ENCODE data around the gene APC.

The APC gene

DNA sequence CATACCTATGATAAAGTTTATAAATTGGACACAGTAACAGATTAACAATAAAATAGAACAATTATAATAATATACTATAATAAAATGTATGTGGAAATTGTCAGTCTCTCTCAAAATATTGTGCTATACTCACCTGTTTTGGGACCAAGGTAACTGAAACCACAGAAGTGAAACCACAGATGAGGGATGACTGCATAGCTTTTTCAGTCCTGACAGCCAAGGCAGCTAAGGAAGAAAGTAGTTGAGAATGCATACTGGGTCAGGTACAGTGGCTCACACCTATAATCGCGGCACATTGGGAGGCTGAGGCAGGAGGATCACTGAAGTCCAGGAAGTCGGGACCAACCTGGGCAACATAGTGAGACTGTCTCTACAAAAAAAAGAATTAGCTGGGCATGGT, 132.3 kb downstream of the APC start:
- Histone ChIP-seq H4K20me1 (ENCODE audit: insufficient read depth, low read length) (no peaks in the 10 kb centered on the region), H3K27ac (ENCODE audit: low read length) (peak overlapping the region; percentile 69; the same call in 1 of the 2 replicates), H3K4me3 (ENCODE audit: low read length) (no peak overlapping the region), H3K4me1 (ENCODE audit: low read length) (peaks cover 39% of the 10 kb centered on the region), H3K36me3 (replicated peaks; ENCODE audit: insufficient read depth, low read length) (peaks cover 15% of the 10 kb centered on the region), H3K79me2 (ENCODE audit: low read length) (peaks cover 58% of the 10 kb centered on the region), H3K9me2 (replicated peaks; ENCODE audit: insufficient read depth, low read length) (no peaks in the 10 kb centered on the region), H3F3A (ENCODE audit: insufficient read depth, low read length) (peaks cover 31% of the 10 kb centered on the region), H3K9ac (ENCODE audit: low read length) (no peak overlapping the region), H3K4me2 (ENCODE audit: low read depth, low read length) (peak overlapping the region; percentile 16; the same call in 1 of the 2 replicates), H3K9me3 (replicated peaks; ENCODE audit: insufficient read depth, low read length) (no peaks in the 10 kb centered on the region), H2AFZ (ENCODE audit: low read length) (no peak overlapping the region), H3K27me3 (replicated peaks; ENCODE audit: insufficient read depth, low read length) (no peaks in the 10 kb centered on the region)
- TF ChIP-seq EZH2phosphoT487 (IDR thresholded peaks at IDR 0.05; ENCODE audit: low read length) = no peak
- TF ChIP-seq, protein P1, sequence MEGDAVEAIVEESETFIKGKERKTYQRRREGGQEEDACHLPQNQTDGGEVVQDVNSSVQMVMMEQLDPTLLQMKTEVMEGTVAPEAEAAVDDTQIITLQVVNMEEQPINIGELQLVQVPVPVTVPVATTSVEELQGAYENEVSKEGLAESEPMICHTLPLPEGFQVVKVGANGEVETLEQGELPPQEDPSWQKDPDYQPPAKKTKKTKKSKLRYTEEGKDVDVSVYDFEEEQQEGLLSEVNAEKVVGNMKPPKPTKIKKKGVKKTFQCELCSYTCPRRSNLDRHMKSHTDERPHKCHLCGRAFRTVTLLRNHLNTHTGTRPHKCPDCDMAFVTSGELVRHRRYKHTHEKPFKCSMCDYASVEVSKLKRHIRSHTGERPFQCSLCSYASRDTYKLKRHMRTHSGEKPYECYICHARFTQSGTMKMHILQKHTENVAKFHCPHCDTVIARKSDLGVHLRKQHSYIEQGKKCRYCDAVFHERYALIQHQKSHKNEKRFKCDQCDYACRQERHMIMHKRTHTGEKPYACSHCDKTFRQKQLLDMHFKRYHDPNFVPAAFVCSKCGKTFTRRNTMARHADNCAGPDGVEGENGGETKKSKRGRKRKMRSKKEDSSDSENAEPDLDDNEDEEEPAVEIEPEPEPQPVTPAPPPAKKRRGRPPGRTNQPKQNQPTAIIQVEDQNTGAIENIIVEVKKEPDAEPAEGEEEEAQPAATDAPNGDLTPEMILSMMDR (IDR thresholded peaks at IDR 0.05; ENCODE audit: low read length) = no peak
- no peak for TF ChIP-seq EZH2 (optimal IDR thresholded peaks at IDR 0.05; ENCODE audit: low read depth, low read length)
- peak; percentile 85 for DNase-seq

DNA sequence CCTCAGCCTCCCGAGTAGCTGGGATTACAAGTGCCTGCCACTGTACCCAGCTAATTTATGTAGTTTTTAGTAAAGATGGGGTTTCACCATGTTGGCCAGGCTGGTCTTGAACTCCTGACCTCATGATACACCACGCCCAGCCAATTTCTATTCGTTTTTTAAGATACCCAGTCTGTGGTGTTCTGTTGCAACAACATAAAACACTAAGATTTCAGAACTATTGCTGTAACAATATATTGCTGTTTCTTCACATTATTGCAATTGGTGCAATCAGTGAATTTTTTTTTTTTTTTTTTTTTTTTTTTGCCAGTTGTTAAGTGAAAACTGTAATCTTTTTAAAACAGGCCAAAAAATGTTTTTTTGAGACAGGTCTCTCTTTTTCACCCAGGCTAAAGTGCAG, 133.3 kb downstream of the APC start:
- Histone ChIP-seq H3K9ac (ENCODE audit: low read length) (no peak overlapping the region), H3K4me3 (ENCODE audit: low read length) (no peak overlapping the region), H3K4me1 (ENCODE audit: low read length) (peaks cover 39% of the 10 kb centered on the region), H2AFZ (ENCODE audit: low read length) (no peak overlapping the region), H3K27ac (ENCODE audit: low read length) (no peak overlapping the region), H3K9me3 (replicated peaks; ENCODE audit: insufficient read depth, low read length) (no peaks in the 10 kb centered on the region), H3K36me3 (replicated peaks; ENCODE audit: insufficient read depth, low read length) (peaks cover 12% of the 10 kb centered on the region), H3F3A (ENCODE audit: insufficient read depth, low read length) (peaks cover 31% of the 10 kb centered on the region), H3K79me2 (ENCODE audit: low read length) (peaks cover 60% of the 10 kb centered on the region), H3K27me3 (replicated peaks; ENCODE audit: insufficient read depth, low read length) (no peaks in the 10 kb centered on the region), H4K20me1 (ENCODE audit: insufficient read depth, low read length) (no peaks in the 10 kb centered on the region), H3K4me2 (ENCODE audit: low read depth, low read length) (no peak overlapping the region), H3K9me2 (replicated peaks; ENCODE audit: insufficient read depth, low read length) (no peaks in the 10 kb centered on the region)
- no peak for DNase-seq
- TF ChIP-seq EZH2 (optimal IDR thresholded peaks at IDR 0.05; ENCODE audit: low read depth, low read length) (no peak), EZH2phosphoT487 (IDR thresholded peaks at IDR 0.05; ENCODE audit: low read length) (no peak)
- TF ChIP-seq, protein P1 (IDR thresholded peaks at IDR 0.05; ENCODE audit: low read length) = no peak

DNA sequence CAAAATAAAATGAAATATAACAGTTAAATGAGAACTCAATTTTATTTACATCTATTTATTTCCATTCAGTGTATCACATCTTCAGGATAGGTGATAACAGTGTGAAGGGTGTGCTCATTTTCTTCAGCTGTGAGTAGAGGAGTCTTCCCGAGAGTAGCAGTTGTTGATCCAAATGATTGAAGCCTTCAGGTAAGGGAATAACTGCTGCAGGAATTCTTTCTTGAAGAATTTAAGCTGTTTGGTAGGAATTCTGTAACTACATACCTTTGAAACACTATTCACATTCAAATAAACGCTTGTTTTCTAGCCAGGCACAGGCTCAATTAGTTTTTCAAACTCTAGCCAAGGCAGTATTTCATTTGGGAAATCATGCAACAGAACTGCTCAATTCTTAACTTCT, 138.7 kb downstream of the APC start:
- Histone ChIP-seq H3K27me3 (replicated peaks; ENCODE audit: insufficient read depth, low read length) (no peaks in the 10 kb centered on the region), H3K4me1 (ENCODE audit: low read length) (peaks cover 43% of the 10 kb centered on the region), H4K20me1 (ENCODE audit: insufficient read depth, low read length) (no peaks in the 10 kb centered on the region), H3K9me3 (replicated peaks; ENCODE audit: insufficient read depth, low read length) (no peaks in the 10 kb centered on the region), H3F3A (ENCODE audit: insufficient read depth, low read length) (peaks cover 26% of the 10 kb centered on the region), H3K36me3 (replicated peaks; ENCODE audit: insufficient read depth, low read length) (peaks cover 12% of the 10 kb centered on the region), H2AFZ (ENCODE audit: low read length) (no peak overlapping the region), H3K4me2 (ENCODE audit: low read depth, low read length) (no peak overlapping the region), H3K9ac (ENCODE audit: low read length) (no peak overlapping the region), H3K4me3 (ENCODE audit: low read length) (no peak overlapping the region), H3K27ac (ENCODE audit: low read length) (no peak overlapping the region), H3K79me2 (ENCODE audit: low read length) (peaks cover 57% of the 10 kb centered on the region), H3K9me2 (replicated peaks; ENCODE audit: insufficient read depth, low read length) (no peaks in the 10 kb centered on the region)
- TF ChIP-seq EZH2 (optimal IDR thresholded peaks at IDR 0.05; ENCODE audit: low read depth, low read length) (no peak), EZH2phosphoT487 (IDR thresholded peaks at IDR 0.05; ENCODE audit: low read length) (no peak)
- TF ChIP-seq, protein P1 (IDR thresholded peaks at IDR 0.05; ENCODE audit: low read length) = no peak
- no peak for DNase-seq
